B cell (primary cell): Measurements from ENCODE around the gene VPS37C. TPM values are rescaled to one million over a fixed set of nuclear protein-coding genes. Genes with fewer than 3 reads are reported as not detected.

Source experiments
- ATAC-seq: fragments of 200-7000 bp; cut with Tn5 transposase; one replicate; pipeline ENCODE4 v1.10.0; 2021; ENCODE audit warnings: low read depth, mild to moderate bottlenecking, moderate number of reproducible peaks, moderate library complexity
- CTCF ChIA-PET: fragments of 350-600 bp; sonication (Branson Sonifier 250); formaldehyde crosslinking; loops from one replicate; lab custom pipeline; 2021; ENCODE audit warnings: antibody characterized with exemption, inconsistent platforms; lab: Charles Lee
- POLR2A ChIA-PET: fragments of 350-600 bp; sonication (Branson Sonifier 250); formaldehyde crosslinking; loops from one replicate; lab custom pipeline; 2021; ENCODE audit warnings: antibody characterized with exemption; lab: Charles Lee
- DNase-seq: peaks from one replicate; pipeline ENCODE4 v3.0.0; 2013
- H2AFZ ChIP-seq: 2 replicates; pipeline ENCODE4 v1.6.1; 2012; ENCODE audit warnings: mild to moderate bottlenecking, low read depth, low read length; ENCODE audit not compliant: insufficient read depth, poor library complexity, severe bottlenecking
- H3K27ac ChIP-seq, 2 donors: 1 replicate in 1 of 2; 2 replicates in 1 of 2; pipeline ENCODE4 v1.5.1; 2012 to 2013; ENCODE audit warnings: low read length in 2 of 2, mild to moderate bottlenecking in 2 of 2, moderate library complexity in 1 of 2
- H3K27me3 ChIP-seq, 4 experiments: fragments of 200-600 bp in 1 of 4; sonication (generic) in 1 of 4; replicated peaks in 1 of 4; 1 replicate in 2 of 4; 2 replicates in 2 of 4; pipeline versions ENCODE4 v1.6.1 to v1.7.0; 2013 to 2016; ENCODE audit warnings: low read length in 3 of 4, mild to moderate bottlenecking in 2 of 4, mixed read lengths in 1 of 4, moderate library complexity in 1 of 4; ENCODE audit not compliant: insufficient read depth in 4 of 4, control insufficient read depth in 3 of 4; ENCODE audit errors: control extremely low read depth in 1 of 4
- H3K36me3 ChIP-seq, 2 experiments: replicated peaks in 1 of 2; 1 replicate in 1 of 2; 2 replicates in 1 of 2; pipeline versions ENCODE4 v1.6.1 to v1.7.1; 2013; ENCODE audit warnings: low read length in 1 of 2; ENCODE audit not compliant: insufficient read depth in 2 of 2, control insufficient read depth in 1 of 2; ENCODE audit errors: control extremely low read depth in 1 of 2, extremely low read depth in 1 of 2
- H3K4me1 ChIP-seq, 2 donors: fragments of 200-600 bp in 1 of 2; sonication (generic) in 1 of 2; 1 replicate in 1 of 2; 2 replicates in 1 of 2; pipeline versions ENCODE4 v1.5.1 to v1.6.1; 2013 to 2017; ENCODE audit warnings: low read length in 2 of 2; ENCODE audit not compliant: control insufficient read depth in 2 of 2, insufficient read depth in 2 of 2
- H3K4me2 ChIP-seq: replicated peaks from 2 replicates; pipeline ENCODE3; 2012; ENCODE audit warnings: mild to moderate bottlenecking, low read depth, low read length; ENCODE audit not compliant: poor library complexity, severe bottlenecking
- H3K4me3 ChIP-seq, 5 experiments: fragments of 200-600 bp in 1 of 5; sonication (generic) in 1 of 5; 1 replicate in 3 of 5; 2 replicates in 2 of 5; pipeline versions ENCODE4 v1.5.1 to v1.7.0; 2011 to 2016; ENCODE audit warnings: low read length in 4 of 5, mild to moderate bottlenecking in 4 of 5, low read depth in 2 of 5, control low read depth in 1 of 5, moderate library complexity in 1 of 5; ENCODE audit not compliant: insufficient read depth in 1 of 5; ENCODE audit errors: control extremely low read depth in 1 of 5, extremely low read depth in 1 of 5
- H3K79me2 ChIP-seq: fragments of 200-600 bp; sonication (generic); one replicate; pipeline ENCODE4 v1.6.0; 2016; ENCODE audit warnings: low read length; ENCODE audit not compliant: control insufficient read depth, insufficient read depth
- H3K9ac ChIP-seq: fragments of 200-600 bp; sonication (generic); 2 replicates; pipeline ENCODE4 v1.6.1; 2017; ENCODE audit warnings: mild to moderate bottlenecking, low read length, moderate library complexity
- H3K9me3 ChIP-seq, 3 donors: one replicate each; pipeline versions ENCODE4 v1.6.1 to v1.7.1; 2013; ENCODE audit warnings: low read length in 2 of 3; ENCODE audit not compliant: control insufficient read depth in 2 of 3, insufficient read depth in 1 of 3; ENCODE audit errors: control extremely low read depth in 1 of 3
- H4K20me1 ChIP-seq: 2 replicates; pipeline ENCODE4 v1.6.0; 2012; ENCODE audit warnings: mild to moderate bottlenecking, low read length; ENCODE audit not compliant: insufficient read depth, control insufficient read depth, poor library complexity, severe bottlenecking
- H3K27ac Mint-ChIP-seq: one replicate; pipeline ENCODE4 v1.8.0; 2021; ENCODE audit warnings: mixed read lengths
- H3K27me3 Mint-ChIP-seq: one replicate; pipeline ENCODE4 v1.8.0; 2021; ENCODE audit warnings: mixed read lengths
- H3K4me1 Mint-ChIP-seq: one replicate; pipeline ENCODE4 v1.8.0; 2021; ENCODE audit warnings: mixed read lengths
- H3K4me3 Mint-ChIP-seq: one replicate; pipeline ENCODE4 v1.8.0; 2021; ENCODE audit warnings: mixed read lengths
- H3K9me3 Mint-ChIP-seq: one replicate; pipeline ENCODE4 v1.8.0; 2022; ENCODE audit warnings: mixed read lengths; ENCODE audit not compliant: insufficient read depth
- CTCF ChIP-seq: fragments of 200-600 bp; IDR thresholded peaks from one replicate; pipeline ENCODE4 v1.8.0; 2022; ENCODE audit warnings: antibody characterized with exemption, mild to moderate bottlenecking
- EZH2 ChIP-seq: IDR thresholded peaks from 2 replicates; pipeline ENCODE4 v1.6.1; 2012; ENCODE audit warnings: borderline replicate concordance, low read depth, mild to moderate bottlenecking, moderate library complexity, low read length; ENCODE audit not compliant: insufficient read depth, poor library complexity, severe bottlenecking
- WGBS: methylation state at CpG from one replicate; pipeline ENCODE4 v1.1.5; 2013; ENCODE audit warnings: missing lambda C conversion rate; ENCODE audit not compliant: insufficient coverage; 5-methylcytosine and 5-hydroxymethylcytosine counted together
- intact Hi-C: fragments of 100-400 bp; cut with micrococcal nuclease; formaldehyde crosslinking; loops from one replicate; pipeline ENCODE4 v1.10.0; 2022
- polyA plus RNA-seq: library from polyadenylated mRNA; depleted of rRNA; stranded (reverse); fragments of >200 nt; gene quantifications from 2 replicates; pipeline ENCODE4 v1.2.3, GENCODE V29; 2012
- total RNA-seq, 2 donors: library from RNA; stranded (reverse); fragments of 120-200 nt in 1 of 2; gene quantifications; 1 replicate in 1 of 2; 2 replicates in 1 of 2; pipeline versions ENCODE4 v1.2.3 to v1.2.4, GENCODE V29; 2013 to 2022

Gene VPS37C
- total and polyA plus RNA-seq, 2 donors (not counting 1 experiment from before 2014, with no cell fraction given): 6.4 to 20.1 TPM

GRCh38 chr11:61102667-61103571 is 58.3 kb downstream of the VPS37C start:
- ChIA-PET CTCF (no interaction called here), POLR2A (interaction anchor here (0.6 to 0.8 kb wide), 2 partner anchors 80 to 163 kb away, joined by 6 read pairs; no protein-coding TSS in a partner anchor)
- Histone ChIP-seq H3K79me2 (peaks cover 23% of the 10 kb centered on the region), H4K20me1 (no peaks in the 10 kb centered on the region), H2AFZ (peak overlapping the region; percentile 70), H3K27me3 (no peaks in the 10 kb centered on the region), H3K36me3 (peaks cover 0 to under 1% of the 10 kb centered on the region in 2 experiments), H3K4me3 (peak overlapping the region; percentile 1 to 44 (median 16)), H3K27ac (peak overlapping the region; percentile 49 to 66), H3K9ac (peak overlapping the region; percentile 43), H3K4me1 (peaks cover 46 to 55% of the 10 kb centered on the region in 2 donors), H3K4me2 (peak overlapping the region; percentile 72), H3K9me3 (peaks cover 0 to 7% (median 0%) of the 10 kb centered on the region in 3 donors)
- Mint-ChIP-seq H3K4me3 (peak overlapping the region; percentile 64), H3K27ac (peak overlapping the region; percentile 70), H3K9me3 (no peaks in the 10 kb centered on the region), H3K27me3 (no peaks in the 10 kb centered on the region), H3K4me1 (peaks cover 10% of the 10 kb centered on the region)
- ATAC-seq (no peak), DNase-seq (no peak)
- no peak for TF ChIP-seq EZH2
- no peak for TF ChIP-seq CTCF
- intact Hi-C loops: loop anchor here (2.0 kb wide), 1 partner anchor 32 kb away; no protein-coding TSS in a partner anchor
- 90% methylated on average over 21 of the region's 21 CpGs for WGBS

GRCh38 chr11:61098778-61099177 is 62.4 kb downstream of the VPS37C start:
- intact Hi-C loops: loop anchor here (5.0 to 10.0 kb wide), 2 partner anchors 36 to 644 kb away; partner anchors contain the start of gene MS4A1
- no peak for ATAC-seq
- 79% methylated on average over 3 of the region's 4 CpGs for WGBS

More at GRCh38 chr11:61098778-61099177, 62.4 kb downstream of the VPS37C start:
- Histone ChIP-seq H3K9ac (peak overlapping the region; percentile 16), H3K4me3 (no peak overlapping the region), H3K36me3 (no peaks in the 10 kb centered on the region), H2AFZ (no peak overlapping the region), H3K79me2 (peaks cover 7% of the 10 kb centered on the region), H3K27me3 (no peaks in the 10 kb centered on the region), H3K9me3 (peaks cover 0 to 11% (median 0%) of the 10 kb centered on the region in 3 donors), H3K27ac (peak overlapping the region; percentile 78 to 87), H3K4me1 (peaks cover 69 to 75% of the 10 kb centered on the region in 2 donors), H4K20me1 (no peaks in the 10 kb centered on the region), H3K4me2 (peak overlapping the region; percentile 62)
- H3K27ac Mint-ChIP-seq: no peak overlapping the region
- TF ChIP-seq EZH2 (no peak), CTCF (no peak)
- H3K4me1 Mint-ChIP-seq: peaks cover 41% of the 10 kb centered on the region
- H3K4me3 Mint-ChIP-seq: no peak overlapping the region
- no peaks in the 10 kb centered on the region for H3K27me3 Mint-ChIP-seq
- ChIA-PET POLR2A (no interaction called here), CTCF (no interaction called here)
- no peak for DNase-seq
- H3K9me3 Mint-ChIP-seq: no peaks in the 10 kb centered on the region
